Liver (tissue), 9 donors: ENCODE measurements around the gene SCAI. TPM values are rescaled to one million over a fixed set of nuclear protein-coding genes. Genes with fewer than 3 reads are reported as not detected.

Experiments
- DNase-seq: peaks from one replicate; pipeline ENCODE4 v3.0.0-alpha.2; 2017; ENCODE audit warnings: low spot score
- H3K27ac ChIP-seq, 2 donors: one replicate each; pipeline ENCODE4 v1.7.0; 2013; ENCODE audit warnings: inconsistent platforms in 2 of 2, low read length in 2 of 2, control low read depth in 1 of 2, low read depth in 1 of 2, mild to moderate bottlenecking in 1 of 2
- H3K27me3 ChIP-seq, 4 donors: one replicate each; pipeline versions ENCODE4 v1.6.1 to v1.7.0; 2013; ENCODE audit warnings: low read length in 3 of 4, inconsistent platforms in 1 of 4, mild to moderate bottlenecking in 1 of 4, moderate library complexity in 1 of 4; ENCODE audit not compliant: control insufficient read depth in 4 of 4, insufficient read depth in 4 of 4
- H3K36me3 ChIP-seq, 4 donors: one replicate each; pipeline versions ENCODE4 v1.6.1 to v1.7.0; 2013; ENCODE audit warnings: low read length in 3 of 4, mild to moderate bottlenecking in 3 of 4, low read depth in 1 of 4, moderate library complexity in 1 of 4; ENCODE audit not compliant: control insufficient read depth in 4 of 4, insufficient read depth in 3 of 4
- H3K4me1 ChIP-seq, 4 donors: one replicate each; pipeline versions ENCODE4 v1.6.1 to v1.7.0; 2013; ENCODE audit warnings: low read length in 3 of 4, mild to moderate bottlenecking in 3 of 4, moderate library complexity in 1 of 4; ENCODE audit not compliant: control insufficient read depth in 4 of 4, insufficient read depth in 4 of 4
- H3K4me3 ChIP-seq, 3 donors: one replicate each; pipeline versions ENCODE4 v1.6.1 to v1.7.0; 2013; ENCODE audit warnings: low read length in 3 of 3, control low read depth in 1 of 3, low read depth in 1 of 3, mild to moderate bottlenecking in 1 of 3
- H3K9ac ChIP-seq, 2 donors: one replicate each; pipeline ENCODE4 v1.7.0; 2013; ENCODE audit warnings: low read length in 2 of 2, mild to moderate bottlenecking in 2 of 2, moderate library complexity in 2 of 2, control low read depth in 1 of 2, low read depth in 1 of 2
- H3K9me3 ChIP-seq, 4 donors: one replicate each; pipeline versions ENCODE4 v1.6.1 to v1.7.0; 2013; ENCODE audit warnings: low read length in 3 of 4; ENCODE audit not compliant: control insufficient read depth in 4 of 4
- ATF3 ChIP-seq: IDR thresholded peaks from 2 replicates; pipeline ENCODE4 v1.6.1; 2016; ENCODE audit warnings: antibody characterized with exemption
- CTCF ChIP-seq: fragments of 150-350 bp; IDR thresholded peaks from 2 replicates; pipeline ENCODE4 v1.5.1; 2017; ENCODE audit warnings: improper control_type of control experiment, low read depth, low read length; ENCODE audit not compliant: missing input control
- EGR1 ChIP-seq, 2 donors: IDR thresholded peaks; 2 replicates each; pipeline ENCODE4 v1.6.1; 2016 to 2018; ENCODE audit warnings: antibody characterized with exemption in 2 of 2, low read depth in 2 of 2
- FOXA1 ChIP-seq: IDR thresholded peaks from 2 replicates; pipeline ENCODE4 v1.6.1; 2016; ENCODE audit warnings: antibody characterized with exemption
- FOXA2 ChIP-seq: IDR thresholded peaks from 2 replicates; pipeline ENCODE4 v1.6.1; 2016; ENCODE audit warnings: antibody characterized with exemption
- GABPA ChIP-seq, 2 donors: IDR thresholded peaks in 1 of 2; conservative IDR thresholded peaks in 1 of 2; 2 replicates each; pipeline ENCODE4 v1.6.1; 2016; ENCODE audit warnings: antibody characterized with exemption in 2 of 2, mild to moderate bottlenecking in 1 of 2, moderate library complexity in 1 of 2
- HNF4A ChIP-seq, 2 donors: conservative IDR thresholded peaks; 2 replicates each; pipeline ENCODE4 v1.6.1; 2016; ENCODE audit warnings: antibody characterized with exemption in 2 of 2, mild to moderate bottlenecking in 2 of 2
- HNF4G ChIP-seq: IDR thresholded peaks from 2 replicates; pipeline ENCODE4 v1.6.1; 2016; ENCODE audit warnings: antibody characterized with exemption
- JUND ChIP-seq, 2 donors: IDR thresholded peaks; 2 replicates each; pipeline ENCODE4 v1.6.1; 2016; ENCODE audit warnings: antibody characterized with exemption in 2 of 2
- MAX ChIP-seq: IDR thresholded peaks from 2 replicates; pipeline ENCODE4 v1.6.1; 2016; ENCODE audit warnings: antibody characterized with exemption
- NR2F2 ChIP-seq: IDR thresholded peaks from 2 replicates; pipeline ENCODE4 v1.6.1; 2016; ENCODE audit warnings: antibody characterized with exemption
- RAD21 ChIP-seq, 2 donors: IDR thresholded peaks; 2 replicates each; pipeline ENCODE4 v1.6.1; 2016; ENCODE audit warnings: antibody characterized with exemption in 2 of 2, mild to moderate bottlenecking in 2 of 2
- REST ChIP-seq: IDR thresholded peaks from 2 replicates; pipeline ENCODE4 v1.6.1; 2016; ENCODE audit warnings: antibody characterized with exemption, mild to moderate bottlenecking
- RXRA ChIP-seq, 2 donors: IDR thresholded peaks; 2 replicates each; pipeline ENCODE4 v1.6.1; 2017 to 2018; ENCODE audit warnings: antibody characterized with exemption in 2 of 2, mild to moderate bottlenecking in 1 of 2
- SP1 ChIP-seq: IDR thresholded peaks from 2 replicates; pipeline ENCODE4 v1.6.1; 2018; ENCODE audit warnings: antibody characterized with exemption, mild to moderate bottlenecking
- TAF1 ChIP-seq: conservative IDR thresholded peaks from 2 replicates; pipeline ENCODE4 v1.6.1; 2016; ENCODE audit warnings: antibody characterized with exemption, mild to moderate bottlenecking
- YY1 ChIP-seq: IDR thresholded peaks from 2 replicates; pipeline ENCODE4 v1.6.1; 2016; ENCODE audit warnings: antibody characterized with exemption, mild to moderate bottlenecking
- ZBTB33 ChIP-seq: IDR thresholded peaks from 2 replicates; pipeline ENCODE4 v1.6.1; 2016; ENCODE audit warnings: antibody characterized with exemption
- WGBS: extraction: QIAGEN DNeasy Blood & Tissue Kit; methylation state at CpG from one replicate; pipeline ENCODE4 v1.1.7; 2013; 5-methylcytosine and 5-hydroxymethylcytosine counted together
- polyA plus RNA-seq, 2 donors: library from polyadenylated mRNA; stranded (reverse) in 1 of 2; unstranded in 1 of 2; fragments of 200-250 nt in 1 of 2; fragments of >200 nt in 1 of 2; fragmentation: Nextera tagmentation in 1 of 2; extraction: Ambion mirVana in 1 of 2; gene quantifications; one replicate each; pipeline versions ENCODE4 v1.2.1 to v1.2.3, GENCODE V29; 2013 to 2015
- total RNA-seq, 2 donors: library from RNA; depleted of rRNA; stranded (reverse); fragments of >200 nt; gene quantifications; one replicate each; pipeline ENCODE4 v1.2.3, GENCODE V29; 2014
- donor health status: healthy.
- donor health status: healthy.
- donor health status: healthy.
- donor health status: healthy.
- donor health status: healthy.

SCAI gene
- total and polyA plus RNA-seq, 4 donors = 0.24 to 5.3 (median 1.6) TPM

- H3K27ac ChIP-seq = no peak overlapping the region
- H3K9ac ChIP-seq = no peak overlapping the region
- H3K4me1 ChIP-seq = peaks cover 9 to 48% (median 29%) of the 10 kb centered on the region in 4 donors
- H3K4me3 ChIP-seq = no peak overlapping the region
- TF ChIP-seq YY1 (no peak), EGR1 (IDR thresholded peaks at IDR 0.05; ENCODE audit: low read depth in 2 of 2) (no peak), RXRA (IDR thresholded peaks at IDR 0.05) (no peak), FOXA2 (no peak), NR2F2 (no peak), FOXA1 (no peak), HNF4G (no peak), GABPA (IDR thresholded peaks at IDR 0.05 in 1 of 2, conservative IDR thresholded peaks at IDR 0.05 in 1 of 2) (no peak), ZBTB33 (no peak), TAF1 (no peak), SP1 (no peak), HNF4A (conservative IDR thresholded peaks at IDR 0.05) (no peak), MAX (no peak), RAD21 (IDR thresholded peaks at IDR 0.05) (no peak), JUND (IDR thresholded peaks at IDR 0.05) (no peak), ATF3 (no peak), CTCF (no peak)
- H3K36me3 ChIP-seq = no peaks in the 10 kb centered on the region
- 86% methylated on average over 1 of the region's 1 CpG for WGBS
- H3K9me3 ChIP-seq = no peaks in the 10 kb centered on the region
- H3K27me3 ChIP-seq = no peaks in the 10 kb centered on the region
- DNase-seq = no peak
Observed at GRCh38 chr9:124946167-124946566, 197.2 kb downstream of the SCAI start.

- 4% methylated on average over 31 of the region's 31 CpGs for WGBS
- DNase-seq = peak; percentile 64
- Histone ChIP-seq H3K27ac (peak overlapping the region; percentile 98 to 99), H3K4me3 (peak overlapping the region; percentile 76 to 98 (median 86)), H3K9me3 (no peaks in the 10 kb centered on the region), H3K9ac (peak overlapping the region; percentile 91 to 96), H3K4me1 (peaks cover 3 to 25% (median 9%) of the 10 kb centered on the region in 4 donors), H3K36me3 (peaks cover 2 to 7% (median 5%) of the 10 kb centered on the region in 4 donors), H3K27me3 (no peaks in the 10 kb centered on the region)
- TF ChIP-seq RAD21 (IDR thresholded peaks at IDR 0.05) (peak; percentile 13 to 19), YY1 (peak; percentile 49), CTCF (peak; percentile 1), NR2F2 (no peak), HNF4G (no peak), REST (no peak), MAX (peak; percentile 58), RXRA (IDR thresholded peaks at IDR 0.05) (peak; percentile 59 to 84), HNF4A (conservative IDR thresholded peaks at IDR 0.05) (peak in 1 of 2 donors; percentile 38), FOXA1 (no peak), SP1 (peak; percentile 38), TAF1 (peak; percentile 52)
Observed at GRCh38 chr9:124941679-124942561, 201.4 kb downstream of the SCAI start.
